Chondrocyte (in vitro differentiated cells): ENCODE data around the gene CAPN2. TPM values are rescaled to one million over a fixed set of nuclear protein-coding genes. Genes with fewer than 3 reads are reported as not detected.

Experiments used
- DNase-seq: peaks from one replicate; pipeline ENCODE4 v3.0.0; 2021; ENCODE audit warnings: mixed read lengths, low spot score
- H3K27ac Mint-ChIP-seq: one replicate; pipeline ENCODE4 v1.8.0; 2021; ENCODE audit warnings: mild to moderate bottlenecking, moderate library complexity, mixed read lengths; ENCODE audit not compliant: unreplicated experiment
- H3K27me3 Mint-ChIP-seq: 2 replicates; pipeline ENCODE4 v1.8.0; 2021; ENCODE audit warnings: low read depth, mixed read lengths
- H3K36me3 Mint-ChIP-seq: 2 replicates; pipeline ENCODE4 v1.8.0; 2021; ENCODE audit warnings: low read depth, mixed read lengths
- H3K4me1 Mint-ChIP-seq: 2 replicates; pipeline ENCODE4 v1.8.0; 2021; ENCODE audit warnings: low read depth, mild to moderate bottlenecking, mixed read lengths
- H3K4me3 Mint-ChIP-seq: one replicate; pipeline ENCODE4 v1.8.0; 2021; ENCODE audit warnings: mild to moderate bottlenecking, moderate library complexity, mixed read lengths; ENCODE audit not compliant: unreplicated experiment
- H3K9me3 Mint-ChIP-seq: 2 replicates; pipeline ENCODE4 v1.8.0; 2021; ENCODE audit warnings: low read depth, mixed read lengths
- long read RNA-seq: library from polyadenylated mRNA; stranded (forward); transcript quantifications from one replicate; pipeline ENCODE4 v2.0.0, GENCODE V29; 2021
- total RNA-seq: library from RNA; stranded (reverse); gene quantifications from 3 replicates; pipeline ENCODE4 v1.2.1, GENCODE V29; 2021
- TF ChIP-seq, protein P1 (sequence below): fragments of 200-600 bp; sonication (generic); IDR thresholded peaks from 2 replicates; pipeline ENCODE4 v1.5.0; 2021; ENCODE audit warnings: antibody characterized with exemption, mild to moderate bottlenecking, moderate library complexity

CAPN2 gene
- 202 to 241 TPM (median 238 TPM) in 3 replicates for total RNA-seq
- long read RNA-seq, partial matches to known transcripts: 14 of 27 reads
- long read RNA-seq, other reads (novel, unspliced or antisense): 11 of 27 reads

DNA sequence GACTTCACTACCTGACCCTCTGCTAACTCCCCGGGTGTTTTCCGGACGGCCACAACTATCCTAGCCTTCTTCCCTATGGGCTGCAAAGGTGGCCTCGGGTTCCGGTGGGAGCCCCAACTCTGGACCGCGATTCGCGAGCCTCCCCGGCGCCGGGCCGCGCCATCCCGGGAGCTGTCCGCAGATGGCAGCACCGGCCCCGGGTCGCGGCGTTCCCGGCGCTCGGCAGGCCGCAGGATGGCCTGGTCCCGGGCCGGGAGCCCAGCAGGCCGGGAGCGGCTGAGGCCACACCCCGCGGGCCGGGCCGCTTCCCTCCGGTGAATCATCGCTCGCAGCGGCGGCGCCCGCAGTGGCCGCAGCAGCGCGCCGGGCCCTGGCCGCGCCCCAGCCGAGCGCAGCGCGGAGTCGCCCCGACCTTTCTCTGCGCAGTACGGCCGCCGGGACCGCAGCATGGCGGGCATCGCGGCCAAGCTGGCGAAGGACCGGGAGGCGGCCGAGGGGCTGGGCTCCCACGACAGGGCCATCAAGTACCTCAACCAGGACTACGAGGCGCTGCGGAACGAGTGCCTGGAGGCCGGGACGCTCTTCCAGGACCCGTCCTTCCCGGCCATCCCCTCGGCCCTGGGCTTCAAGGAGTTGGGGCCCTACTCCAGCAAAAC lies at the start of gene CAPN2:
Gene CAPN2, plus strand, starts transcription at position 346 of the 656 bp plus-strand sequence. Its CDS starts 102 bp downstream, at position 448.
- no peak for DNase-seq

DNA sequence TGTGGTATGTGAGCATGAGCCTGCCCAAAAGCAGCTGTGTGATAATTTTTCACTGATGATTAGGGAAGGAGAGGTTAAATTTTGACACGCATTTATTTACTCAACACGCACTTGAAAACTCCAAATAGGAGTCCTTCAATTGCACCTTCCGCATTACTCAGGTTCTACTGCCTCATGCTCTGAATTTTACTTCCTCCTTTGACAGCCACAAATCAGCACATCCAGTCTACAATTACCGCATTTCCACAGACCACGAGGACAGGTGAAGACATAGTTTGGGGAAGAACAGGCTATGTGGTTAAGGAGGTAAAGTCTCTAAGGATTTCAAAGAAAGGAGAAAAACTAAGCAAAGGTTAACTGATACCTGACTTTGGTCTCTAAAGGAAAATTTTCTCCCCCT lies 49.4 kb upstream of the CAPN2 start:
- H3K27ac Mint-ChIP-seq: no peak overlapping the region
- no peak for DNase-seq
- peaks cover 37% of the 10 kb centered on the region for H3K27me3 Mint-ChIP-seq
- TF ChIP-seq, protein P1, sequence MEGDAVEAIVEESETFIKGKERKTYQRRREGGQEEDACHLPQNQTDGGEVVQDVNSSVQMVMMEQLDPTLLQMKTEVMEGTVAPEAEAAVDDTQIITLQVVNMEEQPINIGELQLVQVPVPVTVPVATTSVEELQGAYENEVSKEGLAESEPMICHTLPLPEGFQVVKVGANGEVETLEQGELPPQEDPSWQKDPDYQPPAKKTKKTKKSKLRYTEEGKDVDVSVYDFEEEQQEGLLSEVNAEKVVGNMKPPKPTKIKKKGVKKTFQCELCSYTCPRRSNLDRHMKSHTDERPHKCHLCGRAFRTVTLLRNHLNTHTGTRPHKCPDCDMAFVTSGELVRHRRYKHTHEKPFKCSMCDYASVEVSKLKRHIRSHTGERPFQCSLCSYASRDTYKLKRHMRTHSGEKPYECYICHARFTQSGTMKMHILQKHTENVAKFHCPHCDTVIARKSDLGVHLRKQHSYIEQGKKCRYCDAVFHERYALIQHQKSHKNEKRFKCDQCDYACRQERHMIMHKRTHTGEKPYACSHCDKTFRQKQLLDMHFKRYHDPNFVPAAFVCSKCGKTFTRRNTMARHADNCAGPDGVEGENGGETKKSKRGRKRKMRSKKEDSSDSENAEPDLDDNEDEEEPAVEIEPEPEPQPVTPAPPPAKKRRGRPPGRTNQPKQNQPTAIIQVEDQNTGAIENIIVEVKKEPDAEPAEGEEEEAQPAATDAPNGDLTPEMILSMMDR: no peak
- H3K9me3 Mint-ChIP-seq: no peaks in the 10 kb centered on the region
- H3K36me3 Mint-ChIP-seq: no peaks in the 10 kb centered on the region
- no peaks in the 10 kb centered on the region for H3K4me1 Mint-ChIP-seq
- no peak overlapping the region for H3K4me3 Mint-ChIP-seq

More for the DNA sequence above, at the start of gene CAPN2:
- TF ChIP-seq, protein P1: peak; percentile 86
- H3K9me3 Mint-ChIP-seq: no peaks in the 10 kb centered on the region
- peak within 1 kb of the TSS; percentile 96 for H3K4me3 Mint-ChIP-seq
- peaks cover 86% of the 10 kb centered on the region for H3K4me1 Mint-ChIP-seq
- H3K36me3 Mint-ChIP-seq: peaks cover 3% of the 10 kb centered on the region
- peak within 1 kb of the TSS; percentile 93 for H3K27ac Mint-ChIP-seq
- H3K27me3 Mint-ChIP-seq: no peaks in the 10 kb centered on the region

DNA sequence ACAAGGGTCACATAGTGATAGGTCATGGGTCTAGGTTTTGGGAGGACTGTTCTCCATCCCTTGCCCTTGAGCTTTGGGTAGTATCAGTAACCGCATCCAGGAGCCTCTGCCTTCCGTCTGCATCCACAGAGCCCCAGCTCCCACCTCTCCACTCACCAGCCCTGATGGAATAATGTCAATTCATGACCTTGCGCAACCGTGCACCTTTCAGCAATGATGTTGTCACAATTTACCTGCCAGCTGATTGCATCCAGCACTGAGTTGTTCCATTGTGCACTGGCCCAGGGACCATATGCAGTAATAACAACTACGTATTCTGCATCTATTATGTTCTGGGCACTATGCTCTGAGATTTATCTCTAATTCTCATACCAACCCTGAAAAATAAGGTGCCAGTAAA lies 48.2 kb upstream of the CAPN2 start:
- H3K27ac Mint-ChIP-seq: no peak overlapping the region
- peaks cover 46% of the 10 kb centered on the region for H3K27me3 Mint-ChIP-seq
- no peaks in the 10 kb centered on the region for H3K36me3 Mint-ChIP-seq
- no peaks in the 10 kb centered on the region for H3K9me3 Mint-ChIP-seq
- TF ChIP-seq, protein P1: no peak
- H3K4me1 Mint-ChIP-seq: no peaks in the 10 kb centered on the region
- DNase-seq: no peak
- no peak overlapping the region for H3K4me3 Mint-ChIP-seq

DNA sequence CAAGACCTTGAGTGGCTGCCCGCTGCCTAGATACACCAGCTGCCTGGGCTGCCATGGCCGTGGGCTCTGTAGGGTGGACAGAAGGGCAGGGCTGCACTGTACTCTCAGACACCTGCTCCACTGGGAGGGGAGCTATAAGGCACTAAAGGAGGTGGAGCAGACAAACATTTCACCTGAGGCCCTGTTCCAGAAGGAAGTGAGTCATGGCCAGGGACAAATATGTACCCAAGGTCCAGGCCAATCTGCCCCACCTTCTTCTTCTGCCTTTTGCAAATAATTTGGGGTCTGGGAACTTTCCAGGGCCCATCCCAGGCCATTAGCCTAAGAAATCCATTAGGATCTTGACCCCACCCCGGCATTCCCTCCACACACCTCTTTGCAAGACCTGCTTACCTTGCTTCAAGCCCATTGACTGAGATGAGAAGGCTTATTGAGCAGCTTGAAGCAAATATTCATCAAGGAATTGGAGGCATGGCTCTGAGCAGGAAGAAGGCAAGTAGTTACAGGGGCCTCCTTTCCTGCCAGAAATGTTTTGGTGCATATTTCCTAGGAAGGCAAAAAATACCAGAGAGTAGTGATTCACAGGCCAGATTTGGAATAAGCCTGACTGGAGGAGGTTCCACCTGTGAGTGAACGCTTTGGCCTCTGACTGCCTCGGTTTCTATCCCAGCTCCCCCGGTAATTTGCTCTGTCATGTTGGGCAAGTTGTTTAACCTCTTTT lies 46.6 kb upstream of the CAPN2 start, which contains the start of gene CAPN8:
Gene CAPN8, minus strand, starts transcription at position 110 of the 721 bp plus-strand sequence. Its CDS starts 55 bp downstream, at position 55.
- no peaks in the 10 kb centered on the region for H3K4me1 Mint-ChIP-seq
- H3K27ac Mint-ChIP-seq: no peak within 1 kb of the TSS
- H3K27me3 Mint-ChIP-seq: peaks cover 36% of the 10 kb centered on the region
- no peaks in the 10 kb centered on the region for H3K36me3 Mint-ChIP-seq
- no peak for DNase-seq
- TF ChIP-seq, protein P1: no peak
- no peaks in the 10 kb centered on the region for H3K9me3 Mint-ChIP-seq
- no peak within 1 kb of the TSS for H3K4me3 Mint-ChIP-seq

DNA sequence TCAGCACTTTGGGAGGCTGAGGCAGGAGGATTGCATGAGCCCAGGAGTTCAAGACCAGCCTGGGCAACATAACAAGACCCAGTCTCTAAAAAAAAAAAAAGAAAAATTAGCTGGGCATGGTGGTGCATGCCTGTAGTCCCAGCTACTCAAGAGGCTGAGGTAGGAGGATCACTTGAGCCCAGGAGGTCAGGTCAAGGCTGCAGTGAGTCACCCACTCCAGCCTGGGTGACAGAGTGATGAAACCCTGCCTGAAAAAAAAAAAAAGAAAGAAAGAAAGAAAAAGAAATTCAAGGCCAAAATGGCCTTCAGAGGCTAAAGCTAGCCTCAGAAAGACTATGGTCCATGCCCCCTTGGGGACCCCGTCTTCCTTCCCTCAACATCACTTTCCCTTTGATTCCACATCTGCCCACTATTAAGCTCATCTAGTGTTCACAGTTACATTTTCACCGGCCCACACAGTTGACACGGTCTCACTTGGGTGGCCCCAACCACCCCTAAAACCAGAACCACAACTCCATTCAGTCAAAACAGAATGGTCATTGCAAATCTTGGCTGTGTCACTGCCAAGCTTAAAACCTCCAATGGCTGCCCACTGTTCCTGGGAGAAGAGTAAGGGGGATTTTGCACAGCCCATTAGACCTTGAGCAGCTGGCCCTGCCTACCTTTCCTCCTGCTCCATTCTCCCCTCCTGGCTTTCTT lies 44.7 kb upstream of the CAPN2 start:
- H3K36me3 Mint-ChIP-seq: no peaks in the 10 kb centered on the region
- TF ChIP-seq, protein P1: no peak
- H3K27ac Mint-ChIP-seq: no peak overlapping the region
- no peak overlapping the region for H3K4me3 Mint-ChIP-seq
- H3K4me1 Mint-ChIP-seq: no peaks in the 10 kb centered on the region
- no peak for DNase-seq
- H3K27me3 Mint-ChIP-seq: peaks cover 29% of the 10 kb centered on the region
- no peaks in the 10 kb centered on the region for H3K9me3 Mint-ChIP-seq
